Measurements from ENCODE around the gene KY.

GRCh38 chr3:134647902-134648760 is 2.7 kb downstream of the KY start:
- TF ChIP-seq POLR2A (IDR thresholded peaks at IDR 0.05) (no peak), CTCF (IDR thresholded peaks at IDR 0.05) (no peak), POLR2AphosphoS5 (IDR thresholded peaks at IDR 0.05) (no peak)
